ENCODE data around the gene AUTS2. TPM values are rescaled to one million over a fixed set of nuclear protein-coding genes. Genes with fewer than 3 reads are reported as not detected.

AUTS2 gene
- total and polyA plus RNA-seq, 11 donors, result 3.4 to 14.0 (median 7.3) TPM

- ATAC-seq, result no peak
- intact Hi-C loops (cut with DNase I), result no loop called here
- DNase-seq, result no peak
- Histone ChIP-seq H3K4me1 (no peaks in the 10 kb centered on the region), H3K27ac (no peak overlapping the region), H3K27me3 (no peaks in the 10 kb centered on the region), H3K9me3 (no peaks in the 10 kb centered on the region), H3K4me3 (no peak overlapping the region), H3K36me3 (no peaks in the 10 kb centered on the region)
- TF ChIP-seq CTCF (IDR thresholded peaks at IDR 0.05), result no peak
- no peak for TF ChIP-seq POLR2A (IDR thresholded peaks at IDR 0.05)
- WGBS, 4 donors, result 87 to 93% (median 90%) methylated on average over 4 of the region's 4 CpGs
Observed at GRCh38 chr7:70400829-70401380, 802.6 kb downstream of the AUTS2 start.

GRCh38 chr7:70402069-70402468, 803.8 kb downstream of the AUTS2 start:
- H3K4me3 ChIP-seq, result no peak overlapping the region
- intact Hi-C loops (cut with DNase I), result no loop called here
- H3K4me1 ChIP-seq, result no peaks in the 10 kb centered on the region
- no peak overlapping the region for H3K27ac ChIP-seq
- no peaks in the 10 kb centered on the region for H3K9me3 ChIP-seq
- 94 to 97% (median 96%) methylated on average over 3 of the region's 3 CpGs for WGBS, 4 donors
- H3K27me3 ChIP-seq, result no peaks in the 10 kb centered on the region
- DNase-seq (no peak), ATAC-seq (no peak)
- TF ChIP-seq CTCF (IDR thresholded peaks at IDR 0.05), result no peak
- TF ChIP-seq POLR2A (IDR thresholded peaks at IDR 0.05), result no peak
- H3K36me3 ChIP-seq, result no peaks in the 10 kb centered on the region

GRCh38 chr7:70405241-70405640, 807.0 kb downstream of the AUTS2 start:
- Histone ChIP-seq H3K27ac (no peak overlapping the region), H3K36me3 (no peaks in the 10 kb centered on the region), H3K4me1 (no peaks in the 10 kb centered on the region), H3K27me3 (no peaks in the 10 kb centered on the region), H3K4me3 (no peak overlapping the region), H3K9me3 (no peaks in the 10 kb centered on the region)
- TF ChIP-seq POLR2A (IDR thresholded peaks at IDR 0.05) (no peak), CTCF (IDR thresholded peaks at IDR 0.05) (no peak)
- DNase-seq (no peak), ATAC-seq (no peak)
- intact Hi-C loops (cut with DNase I), result no loop called here
- 79 to 91% (median 89%) methylated on average over 5 of the region's 5 CpGs for WGBS, 4 donors

- H3K27ac ChIP-seq, result no peak overlapping the region
- ATAC-seq (no peak), DNase-seq (no peak)
- no peaks in the 10 kb centered on the region for H3K4me1 ChIP-seq
- no peaks in the 10 kb centered on the region for H3K36me3 ChIP-seq
- H3K27me3 ChIP-seq, result no peaks in the 10 kb centered on the region
- H3K4me3 ChIP-seq, result no peak overlapping the region
- 81 to 87% (median 84%) methylated on average over 12 of the region's 12 CpGs for WGBS, 4 donors
- intact Hi-C loops (cut with DNase I), result no loop called here
- no peaks in the 10 kb centered on the region for H3K9me3 ChIP-seq
- TF ChIP-seq CTCF (IDR thresholded peaks at IDR 0.05) (no peak), POLR2A (IDR thresholded peaks at IDR 0.05) (no peak)
Observed at GRCh38 chr7:70406186-70406949, 808.1 kb downstream of the AUTS2 start.
